Superior temporal gyrus (tissue), 1 donor: Measurements from ENCODE around the gene TMEM97.
"Not testable (repeated sequence)": the region's sequence is repeated elsewhere in the genome, so short reads cannot be mapped to it uniquely, and the experiment has no call there.

Source experiments
- DNase-seq: peaks from one replicate; pipeline ENCODE4 v3.0.0-alpha.2; 2016; ENCODE audit errors: extremely low spot score

The TMEM97 gene

DNA sequence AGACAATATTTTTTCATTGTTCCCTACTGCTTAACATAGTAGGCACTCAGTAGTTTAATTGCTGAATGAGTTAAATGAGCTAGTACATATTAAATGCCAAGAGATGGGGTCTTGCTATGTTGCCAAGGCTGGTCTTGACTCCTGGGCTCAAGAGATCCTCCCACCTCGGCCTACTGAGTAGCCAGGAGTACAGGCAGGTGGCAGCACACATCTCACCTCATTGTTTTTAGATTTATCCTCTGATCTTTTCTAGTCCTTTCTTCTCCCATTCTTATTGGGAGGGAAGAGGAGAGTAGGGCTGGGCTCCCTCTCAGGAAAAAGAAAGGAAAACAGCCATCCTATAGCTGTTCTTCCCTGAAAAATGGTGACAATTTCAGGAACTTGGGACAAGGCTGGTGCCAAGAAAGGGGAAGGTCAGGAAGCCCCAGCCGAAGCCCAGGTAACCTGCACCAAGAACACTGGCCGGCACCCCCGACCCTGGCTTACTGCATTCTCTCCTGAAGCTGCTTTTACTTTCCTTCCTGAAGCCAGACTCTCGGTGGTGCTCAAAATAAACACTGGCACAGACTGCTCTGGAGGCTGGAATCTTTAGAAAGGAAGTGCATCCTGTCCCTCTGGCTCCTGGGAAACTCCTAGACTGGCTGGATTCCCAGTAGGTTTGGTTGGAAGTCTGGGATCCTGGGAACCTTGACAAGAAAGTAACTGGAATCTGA lies 19.2 kb downstream of the TMEM97 start:
- DNase-seq = peak; percentile 43

DNA sequence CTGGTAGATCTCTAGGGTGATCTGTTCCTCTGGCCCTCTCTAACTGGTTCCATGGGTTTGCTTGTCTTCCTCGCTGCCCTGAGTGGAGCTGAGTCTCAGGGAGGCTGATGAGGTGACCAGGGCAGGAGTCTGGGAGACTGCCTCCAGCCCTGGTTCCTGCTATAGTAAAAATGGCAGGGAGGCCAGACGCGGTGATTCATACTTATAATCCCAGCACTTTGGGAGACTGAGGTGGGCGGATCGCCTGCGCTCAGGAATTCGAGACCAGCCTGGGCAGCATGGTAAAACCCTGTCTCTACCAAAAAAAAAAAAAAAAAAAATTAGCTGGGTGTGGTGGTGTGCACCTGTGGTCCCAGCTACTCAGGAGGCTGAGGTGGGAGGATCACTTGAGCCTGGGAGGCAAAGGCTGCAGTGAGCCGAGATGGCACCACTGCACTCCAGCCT lies 19.8 kb downstream of the TMEM97 start:
- DNase-seq = not testable (repeated sequence)

DNA sequence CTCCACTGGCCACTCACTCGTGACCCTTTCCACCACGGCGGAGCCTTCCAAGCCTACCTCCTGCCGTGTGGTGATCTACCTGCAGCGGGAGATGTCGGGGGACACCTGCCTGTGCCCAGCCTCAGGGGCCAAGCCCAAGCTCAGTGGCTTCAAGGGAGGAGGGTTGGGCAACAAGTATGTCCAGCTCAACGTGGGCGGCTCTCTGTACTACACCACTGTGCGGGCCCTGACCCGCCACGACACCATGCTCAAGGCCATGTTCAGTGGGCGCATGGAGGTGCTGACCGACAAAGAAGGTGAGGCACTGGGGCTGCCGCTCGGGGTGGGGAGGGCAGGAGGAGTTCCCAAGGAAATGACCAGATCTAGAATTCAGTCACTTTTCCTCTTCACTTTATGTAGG lies 20.4 kb downstream of the TMEM97 start:
- DNase-seq = no peak

DNA sequence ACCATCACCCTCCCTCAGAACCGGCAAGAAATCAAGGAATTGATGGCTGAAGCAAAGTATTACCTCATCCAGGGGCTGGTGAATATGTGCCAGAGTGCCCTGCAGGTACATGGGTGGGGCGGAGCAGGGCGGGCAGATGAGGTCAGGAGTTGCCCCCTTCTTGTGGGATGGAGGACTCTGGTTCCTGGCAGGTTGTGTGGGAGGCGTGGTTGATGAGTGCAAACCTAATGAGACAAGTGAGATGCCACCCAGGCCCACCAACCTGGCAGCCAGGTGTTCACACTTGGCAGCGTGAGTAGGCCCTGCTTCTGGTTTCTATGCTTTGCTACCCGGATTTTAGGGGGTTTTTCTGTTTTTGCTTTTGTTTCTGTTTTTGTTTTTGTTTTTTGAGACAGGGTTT lies 21.4 kb downstream of the TMEM97 start:
- DNase-seq = no peak

- no peak for DNase-seq
Observed at GRCh38 chr17:28341516-28341915, 22.5 kb downstream of the TMEM97 start.

- DNase-seq = no peak
Observed at GRCh38 chr17:28342313-28342712, 23.3 kb downstream of the TMEM97 start.

- no peak for DNase-seq
Observed at GRCh38 chr17:28343491-28343932, 24.5 kb downstream of the TMEM97 start.

GRCh38 chr17:28344011-28344410 lies 25.0 kb downstream of the TMEM97 start:
- no peak for DNase-seq

DNA sequence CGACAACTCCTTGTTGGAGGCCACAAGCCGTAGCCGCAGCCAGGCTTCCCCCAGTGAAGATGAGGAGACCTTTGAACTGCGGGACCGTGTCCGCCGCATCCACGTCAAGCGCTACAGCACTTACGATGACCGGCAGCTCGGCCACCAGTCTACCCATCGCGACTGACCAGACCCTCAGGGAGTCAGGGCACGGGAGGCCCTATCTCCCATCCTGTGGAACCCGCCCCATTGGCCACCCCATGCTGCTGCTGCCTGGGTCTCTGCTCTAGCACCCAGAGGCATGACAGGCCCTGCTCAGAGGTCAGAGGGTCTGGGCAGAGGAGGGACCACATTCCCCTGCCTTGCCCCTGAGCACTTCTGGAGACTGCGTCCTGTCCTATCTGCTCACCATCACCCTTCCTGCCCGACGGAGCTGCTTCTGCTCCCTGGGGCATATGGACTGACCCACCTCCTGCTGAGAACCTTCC lies 25.5 kb downstream of the TMEM97 start:
- DNase-seq = no peak

GRCh38 chr17:28345419-28346198 lies 26.6 kb downstream of the TMEM97 start:
- DNase-seq = no peak

GRCh38 chr17:28346199-28346580 lies 27.2 kb downstream of the TMEM97 start:
- no peak for DNase-seq

GRCh38 chr17:28346746-28347246 lies 27.8 kb downstream of the TMEM97 start:
- DNase-seq = no peak

DNA sequence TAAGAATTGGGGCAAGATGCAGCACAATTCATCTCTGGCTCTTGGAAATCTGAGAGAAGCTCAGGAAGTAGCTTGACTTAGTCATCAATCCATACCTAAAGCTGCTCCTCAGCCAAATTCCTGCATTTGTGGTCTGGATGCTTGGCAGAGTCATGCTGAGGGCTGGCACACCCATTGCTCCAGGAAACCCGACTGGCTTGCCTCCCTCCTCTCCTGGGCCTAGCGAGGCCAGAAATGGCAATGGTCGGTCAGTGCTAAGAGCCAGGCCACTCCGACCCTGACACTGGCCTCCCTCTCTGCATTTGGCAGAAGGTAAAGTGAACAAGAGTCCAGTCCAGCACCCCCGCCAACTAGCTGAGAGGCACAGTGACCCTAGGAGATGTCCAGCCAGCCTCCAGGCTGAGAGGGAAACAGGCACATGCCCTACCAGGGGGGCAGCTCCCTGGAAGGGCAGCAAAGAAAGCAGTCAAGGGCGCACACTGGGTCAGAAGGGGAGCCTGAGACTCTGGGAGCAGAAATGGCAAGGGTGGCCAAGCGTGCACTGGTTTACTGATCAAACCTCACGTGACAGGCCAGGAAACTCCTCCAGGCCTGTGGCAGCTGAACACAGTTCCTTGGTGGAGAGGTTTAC lies 28.4 kb downstream of the TMEM97 start:
- no peak for DNase-seq

- DNase-seq = no peak
Observed at GRCh38 chr17:28348979-28349378, 30.0 kb downstream of the TMEM97 start.

- DNase-seq = no peak
Observed at GRCh38 chr17:28350271-28350670, 31.3 kb downstream of the TMEM97 start.

GRCh38 chr17:28357061-28357900 lies 38.3 kb downstream of the TMEM97 start, which contains the start of gene POLDIP2:
Gene POLDIP2 (minus strand): TSS chr17:28357527. CDS start chr17:28357448, 79 bp downstream.
- peak; percentile 96 for DNase-seq

GRCh38 chr17:28357901-28358197 lies 38.8 kb downstream of the TMEM97 start:
- DNase-seq = no peak

- no peak for DNase-seq
Observed at GRCh38 chr17:28363186-28363585, 44.2 kb downstream of the TMEM97 start.

- no peak for DNase-seq
Observed at GRCh38 chr17:28363776-28364650, 45.0 kb downstream of the TMEM97 start.

DNA sequence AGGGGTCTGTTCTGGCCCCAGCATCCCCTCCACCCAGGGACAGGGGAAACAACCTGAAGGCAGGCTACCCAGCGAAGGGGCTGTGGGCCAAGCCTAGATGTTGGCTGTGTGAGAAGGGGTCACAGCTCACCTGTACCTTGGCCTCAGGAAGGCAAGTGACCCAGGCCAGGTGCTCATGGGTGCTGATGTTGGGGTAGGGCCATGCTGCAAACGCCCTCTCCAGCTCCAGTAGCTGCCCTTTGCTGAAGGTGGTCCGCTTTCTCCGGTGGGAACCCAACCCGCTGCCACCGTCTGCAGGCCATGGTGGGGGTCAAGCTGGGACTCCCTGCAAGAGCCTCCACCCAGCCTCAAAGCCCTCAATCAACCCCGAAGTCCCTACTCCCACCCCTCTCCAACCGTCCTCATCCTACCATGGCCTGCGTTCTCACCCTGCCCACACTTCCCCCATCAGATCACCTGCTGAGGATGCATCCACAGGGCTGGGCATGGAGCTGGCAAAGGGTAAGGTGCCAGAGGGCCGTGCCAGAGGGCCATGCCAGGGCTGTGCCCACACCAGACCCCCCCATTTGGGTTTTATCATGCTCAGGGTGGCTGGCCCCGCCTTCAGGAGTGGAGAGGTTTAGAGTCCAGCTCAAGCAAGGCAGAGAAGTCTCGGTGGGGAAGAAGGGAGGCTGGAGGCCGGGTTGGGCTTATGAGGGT lies 45.8 kb downstream of the TMEM97 start, which contains the start of gene SEBOX:
SEBOX (minus strand) TSS at position 535 of the 699 bp plus-strand sequence; CDS start at position 487, 48 bp downstream.
- DNase-seq = no peak
